ENCODE data around the gene MBP.

Gene MBP

DNA sequence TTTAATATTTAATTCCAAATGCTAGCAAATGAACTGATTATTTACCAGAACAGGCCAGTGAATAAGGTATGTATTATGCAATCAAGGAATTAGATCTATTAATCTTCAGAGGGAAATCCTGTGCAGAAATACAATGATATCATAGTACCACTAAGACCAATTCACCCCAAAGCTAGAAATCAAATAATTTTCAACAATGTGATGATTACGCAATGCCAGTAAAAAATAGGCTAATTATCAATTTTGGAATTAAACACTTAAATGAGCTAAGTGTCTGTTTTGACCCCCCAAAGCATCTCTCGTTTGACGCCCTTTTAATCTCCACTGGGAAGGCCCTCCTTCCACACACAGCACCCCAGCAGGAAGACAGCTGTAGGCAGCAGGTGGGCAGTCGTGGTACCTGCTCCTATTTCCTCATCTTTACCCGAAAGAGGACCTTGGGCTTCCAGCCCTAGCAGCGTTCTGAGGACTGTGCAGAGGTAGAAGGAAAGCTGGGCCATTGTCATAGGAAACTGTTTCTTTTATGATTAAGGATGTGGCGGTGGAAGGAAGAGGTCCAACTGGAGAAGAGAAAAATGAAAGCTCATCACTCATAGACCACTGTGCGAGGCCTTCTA, 84.7 kb downstream of the MBP start:
- Histone ChIP-seq H3K4me3 (ENCODE audit: low read length) (no peak overlapping the region), H3K36me3 (ENCODE audit: control insufficient read depth, insufficient read depth, low read length) (no peaks in the 10 kb centered on the region), H3K4me1 (ENCODE audit: control insufficient read depth, insufficient read depth, low read length) (peaks cover 6% of the 10 kb centered on the region)

GRCh38 chr18:77046994-77047393, 85.6 kb downstream of the MBP start:
- H3K9ac ChIP-seq (ENCODE audit: low read length) = no peak overlapping the region
- no peaks in the 10 kb centered on the region for H3K36me3 ChIP-seq (ENCODE audit: control insufficient read depth, insufficient read depth, low read length)
- no peaks in the 10 kb centered on the region for H3K4me1 ChIP-seq (ENCODE audit: control insufficient read depth, insufficient read depth, low read length)
- H3K4me3 ChIP-seq (ENCODE audit: low read length) = no peak overlapping the region
- H3K9me3 ChIP-seq (ENCODE audit: control insufficient read depth, low read length) = no peaks in the 10 kb centered on the region
- no peaks in the 10 kb centered on the region for H3K27me3 ChIP-seq (ENCODE audit: control insufficient read depth, insufficient read depth, low read length)

More for the DNA sequence above, 84.7 kb downstream of the MBP start:
- no peaks in the 10 kb centered on the region for H3K27me3 ChIP-seq (ENCODE audit: control insufficient read depth, insufficient read depth, low read length)
- no peaks in the 10 kb centered on the region for H3K9me3 ChIP-seq (ENCODE audit: control insufficient read depth, low read length)
- H3K9ac ChIP-seq (ENCODE audit: low read length) = no peak overlapping the region

DNA sequence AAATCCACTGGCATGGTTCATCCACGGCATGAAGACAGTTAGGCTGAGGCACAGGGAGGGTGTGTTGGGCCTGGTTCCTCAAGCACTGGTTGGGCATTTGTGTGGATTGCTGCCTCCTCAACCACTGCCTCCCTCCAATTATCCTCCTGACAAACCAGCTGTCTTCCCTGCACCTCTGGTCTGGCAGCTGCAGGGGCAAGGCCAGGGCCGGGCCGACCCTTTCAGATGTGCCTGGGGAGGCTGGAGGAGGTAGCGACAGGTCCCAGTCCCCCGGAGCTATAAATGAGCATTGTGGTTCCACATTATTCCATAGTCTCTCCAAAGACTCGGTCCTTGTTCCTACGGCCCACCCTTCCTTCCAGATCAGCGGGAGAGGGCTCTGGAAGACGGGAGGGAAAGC, 86.2 kb downstream of the MBP start:
- Histone ChIP-seq H3K9ac (ENCODE audit: low read length) (no peak overlapping the region), H3K27me3 (ENCODE audit: control insufficient read depth, insufficient read depth, low read length) (no peaks in the 10 kb centered on the region), H3K4me1 (ENCODE audit: control insufficient read depth, insufficient read depth, low read length) (no peaks in the 10 kb centered on the region), H3K9me3 (ENCODE audit: control insufficient read depth, low read length) (no peaks in the 10 kb centered on the region), H3K4me3 (ENCODE audit: low read length) (no peak overlapping the region), H3K36me3 (ENCODE audit: control insufficient read depth, insufficient read depth, low read length) (no peaks in the 10 kb centered on the region)

- Histone ChIP-seq H3K4me1 (ENCODE audit: control insufficient read depth, insufficient read depth, low read length) (no peaks in the 10 kb centered on the region), H3K9ac (ENCODE audit: low read length) (no peak overlapping the region), H3K9me3 (ENCODE audit: control insufficient read depth, low read length) (no peaks in the 10 kb centered on the region), H3K4me3 (ENCODE audit: low read length) (no peak overlapping the region), H3K27me3 (ENCODE audit: control insufficient read depth, insufficient read depth, low read length) (no peaks in the 10 kb centered on the region), H3K36me3 (ENCODE audit: control insufficient read depth, insufficient read depth, low read length) (no peaks in the 10 kb centered on the region)
These were observed 86.9 kb downstream of the MBP start for GRCh38 chr18:77045677-77046076.

DNA sequence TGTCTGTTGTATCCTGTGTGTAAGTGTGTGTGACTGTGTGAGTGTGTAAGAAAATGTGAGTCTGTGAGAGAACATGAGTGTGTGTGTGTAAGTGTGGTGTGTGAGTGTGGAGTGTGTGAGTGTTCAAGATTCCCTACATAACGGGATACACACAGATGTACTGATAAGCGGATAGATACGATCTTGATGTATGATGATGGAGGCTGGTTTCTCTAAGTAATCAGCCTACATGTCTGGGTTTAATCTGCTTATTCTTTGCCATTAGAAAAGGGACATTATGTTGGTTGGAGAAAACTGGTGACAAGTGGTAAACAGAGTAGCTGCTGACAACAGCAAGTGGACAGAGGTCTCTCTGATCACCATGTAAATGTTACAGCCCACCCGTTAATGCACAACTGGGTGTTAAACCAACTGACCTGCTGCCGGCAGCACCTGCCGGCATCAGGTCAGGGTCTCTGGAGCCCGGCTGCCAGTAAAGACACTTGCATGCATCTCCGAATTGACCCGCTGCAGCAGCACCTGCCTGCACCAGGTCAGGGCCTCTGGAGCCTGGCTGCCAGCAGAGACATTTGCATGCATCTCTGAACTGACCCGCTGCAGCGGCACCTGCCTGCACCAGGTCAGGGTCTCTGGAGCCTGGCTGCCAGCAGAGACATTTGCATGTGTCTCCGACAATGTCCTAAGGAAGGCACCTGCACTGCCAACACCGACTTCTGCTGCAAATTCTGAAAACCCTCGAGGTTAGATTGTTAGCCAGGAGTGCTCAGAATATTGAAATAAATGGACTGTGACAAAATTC, 87.5 kb downstream of the MBP start:
- no peak overlapping the region for H3K9ac ChIP-seq (ENCODE audit: low read length)
- H3K36me3 ChIP-seq (ENCODE audit: control insufficient read depth, insufficient read depth, low read length) = no peaks in the 10 kb centered on the region
- no peak overlapping the region for H3K4me3 ChIP-seq (ENCODE audit: low read length)
- no peaks in the 10 kb centered on the region for H3K9me3 ChIP-seq (ENCODE audit: control insufficient read depth, low read length)
- no peaks in the 10 kb centered on the region for H3K4me1 ChIP-seq (ENCODE audit: control insufficient read depth, insufficient read depth, low read length)
- H3K27me3 ChIP-seq (ENCODE audit: control insufficient read depth, insufficient read depth, low read length) = no peaks in the 10 kb centered on the region

DNA sequence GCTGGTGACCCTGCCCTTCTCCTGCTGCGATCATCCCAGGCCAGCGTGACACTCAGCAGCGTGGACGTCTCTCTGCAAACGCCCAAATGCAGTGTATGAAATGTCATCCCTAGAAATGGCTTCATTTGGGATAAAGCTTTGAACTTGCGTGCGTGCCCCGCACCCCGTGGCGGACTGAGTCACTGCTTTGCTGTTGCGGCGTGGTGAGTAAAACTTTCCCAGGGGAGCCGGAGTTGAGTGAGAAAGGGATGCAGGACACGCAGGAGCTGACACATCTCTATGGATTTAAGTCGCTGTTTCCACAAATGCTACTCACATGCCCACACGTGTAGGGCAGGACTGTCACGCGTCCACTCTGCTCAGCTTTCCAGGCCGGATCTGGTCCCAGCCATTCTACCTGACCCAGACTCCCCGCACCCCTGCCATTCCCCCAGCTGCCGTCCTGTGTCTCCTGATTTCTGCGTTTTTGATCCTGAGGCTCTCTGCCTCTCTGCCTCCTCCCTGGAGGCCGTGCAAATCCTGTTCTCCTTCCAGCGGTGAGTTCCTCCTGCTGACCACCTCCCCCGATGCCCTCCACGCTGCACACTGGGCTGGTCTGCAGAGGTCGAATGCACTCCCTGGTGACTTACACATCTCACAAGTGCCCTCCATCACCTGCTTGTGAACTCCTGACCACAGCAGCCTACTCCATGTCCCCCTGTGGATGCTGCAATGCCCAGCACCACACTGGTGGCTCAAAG, 88.9 kb downstream of the MBP start:
- Histone ChIP-seq H3K9ac (ENCODE audit: low read length) (no peak overlapping the region), H3K4me3 (ENCODE audit: low read length) (no peak overlapping the region), H3K36me3 (ENCODE audit: control insufficient read depth, insufficient read depth, low read length) (no peaks in the 10 kb centered on the region), H3K27me3 (ENCODE audit: control insufficient read depth, insufficient read depth, low read length) (no peaks in the 10 kb centered on the region), H3K9me3 (ENCODE audit: control insufficient read depth, low read length) (no peaks in the 10 kb centered on the region), H3K4me1 (ENCODE audit: control insufficient read depth, insufficient read depth, low read length) (no peaks in the 10 kb centered on the region)

- Histone ChIP-seq H3K4me1 (ENCODE audit: control insufficient read depth, insufficient read depth, low read length) (no peaks in the 10 kb centered on the region), H3K27me3 (ENCODE audit: control insufficient read depth, insufficient read depth, low read length) (no peaks in the 10 kb centered on the region), H3K9ac (ENCODE audit: low read length) (no peak overlapping the region), H3K9me3 (ENCODE audit: control insufficient read depth, low read length) (no peaks in the 10 kb centered on the region), H3K36me3 (ENCODE audit: control insufficient read depth, insufficient read depth, low read length) (no peaks in the 10 kb centered on the region), H3K4me3 (ENCODE audit: low read length) (no peak overlapping the region)
These were observed 90.0 kb downstream of the MBP start for GRCh38 chr18:77042583-77042982.

DNA sequence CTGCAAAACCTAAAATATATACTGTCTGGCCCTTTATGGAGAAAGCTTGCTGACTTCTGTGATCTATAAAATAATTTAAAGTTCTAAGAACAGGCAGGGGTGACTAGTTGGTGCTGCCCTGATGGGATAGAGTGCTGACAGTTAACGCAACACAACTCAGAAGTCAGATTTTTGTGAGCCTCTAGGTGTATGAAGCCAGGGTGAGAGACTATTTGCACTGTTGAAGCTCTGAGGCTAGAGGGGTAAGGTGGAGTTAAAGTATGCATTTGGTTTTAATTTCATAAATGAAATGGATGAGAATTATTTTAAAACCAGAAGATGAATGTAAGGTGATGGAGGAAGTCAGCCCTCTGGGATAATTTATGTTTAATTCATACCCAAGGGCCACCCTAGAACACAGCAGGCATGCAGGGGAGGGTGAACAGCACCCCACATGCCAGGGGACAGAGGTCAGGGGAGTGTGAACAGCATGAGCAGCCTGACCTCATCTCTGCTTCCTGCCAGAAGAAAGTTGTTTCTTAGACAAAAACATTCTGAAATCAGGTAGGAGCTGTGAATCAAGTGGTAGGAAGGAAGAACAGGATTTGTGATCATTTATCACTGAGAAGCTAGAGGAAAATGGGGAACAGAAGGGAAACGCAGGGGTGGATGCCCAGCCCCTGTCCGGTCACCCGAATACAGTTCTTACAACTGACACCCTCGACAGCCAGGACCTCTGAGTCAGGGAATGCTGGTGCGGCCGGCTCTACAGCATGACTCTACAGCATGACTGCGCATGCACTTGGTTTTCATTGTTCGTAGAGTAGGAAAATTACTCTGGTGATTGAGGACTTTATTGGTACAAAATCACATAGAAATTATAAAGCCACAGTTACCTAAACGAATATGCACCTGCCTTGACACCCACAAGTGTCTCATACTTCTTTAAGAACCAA, 93.1 kb downstream of the MBP start:
- Histone ChIP-seq H3K27me3 (ENCODE audit: control insufficient read depth, insufficient read depth, low read length) (no peaks in the 10 kb centered on the region), H3K9me3 (ENCODE audit: control insufficient read depth, low read length) (no peaks in the 10 kb centered on the region), H3K36me3 (ENCODE audit: control insufficient read depth, insufficient read depth, low read length) (no peaks in the 10 kb centered on the region), H3K4me3 (ENCODE audit: low read length) (no peak overlapping the region), H3K9ac (ENCODE audit: low read length) (no peak overlapping the region), H3K4me1 (ENCODE audit: control insufficient read depth, insufficient read depth, low read length) (no peaks in the 10 kb centered on the region)

DNA sequence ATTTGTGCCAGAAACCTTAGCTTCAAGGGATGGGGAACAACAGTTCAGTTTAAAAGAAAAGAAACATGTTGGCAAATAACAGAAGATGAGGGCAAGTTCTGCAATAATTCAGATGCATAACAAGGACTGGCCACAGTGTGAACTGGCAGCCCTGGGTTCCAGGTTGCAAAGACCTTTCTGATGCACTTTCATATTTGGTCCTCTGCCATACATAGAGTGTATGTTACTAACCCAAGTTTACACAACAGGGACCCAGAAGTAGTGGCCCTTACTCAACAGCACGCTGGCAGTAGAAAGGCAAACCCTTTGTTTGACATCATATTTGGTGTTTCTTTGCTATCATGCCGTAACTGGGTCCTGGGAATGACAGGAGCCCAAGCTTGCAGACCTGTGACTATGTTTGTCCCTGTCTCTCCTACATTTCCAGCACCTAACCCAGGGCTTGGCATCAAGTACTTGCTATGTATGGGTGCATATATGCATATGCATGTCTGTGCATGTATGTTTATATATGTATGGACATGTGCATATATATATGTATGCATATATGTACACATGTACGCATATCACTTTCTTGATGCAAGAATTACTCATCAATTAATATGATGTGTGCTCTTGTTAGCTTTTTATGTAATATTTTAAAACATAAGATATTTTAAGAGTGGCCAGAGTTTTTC, 94.3 kb downstream of the MBP start:
- no peak overlapping the region for H3K4me3 ChIP-seq (ENCODE audit: low read length)
- no peaks in the 10 kb centered on the region for H3K9me3 ChIP-seq (ENCODE audit: control insufficient read depth, low read length)
- H3K9ac ChIP-seq (ENCODE audit: low read length) = no peak overlapping the region

DNA sequence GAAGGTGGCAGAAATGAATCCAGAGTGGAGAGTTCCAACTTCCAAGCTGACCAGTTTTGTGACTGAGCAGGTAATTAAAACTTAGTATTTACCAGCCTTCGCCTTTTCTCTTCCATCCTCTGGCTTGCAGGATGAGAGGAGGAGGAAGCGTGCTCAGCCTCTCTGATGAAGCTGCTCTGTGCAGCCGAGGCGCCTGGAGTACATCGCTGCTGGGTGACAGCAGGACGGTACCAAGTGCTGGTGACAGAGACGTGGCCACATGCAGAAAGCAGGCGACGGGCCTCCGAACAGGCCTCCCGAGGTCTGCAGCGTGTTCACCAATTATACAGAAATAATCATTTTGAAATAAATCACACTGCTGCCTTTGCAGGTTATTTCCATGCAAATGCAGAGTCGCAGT, 95.0 kb downstream of the MBP start:
- Histone ChIP-seq H3K4me1 (ENCODE audit: control insufficient read depth, insufficient read depth, low read length) (no peaks in the 10 kb centered on the region), H3K4me3 (ENCODE audit: low read length) (no peak overlapping the region), H3K9ac (ENCODE audit: low read length) (no peak overlapping the region)

More for the DNA sequence above, 94.3 kb downstream of the MBP start:
- Histone ChIP-seq H3K27me3 (ENCODE audit: control insufficient read depth, insufficient read depth, low read length) (no peaks in the 10 kb centered on the region), H3K36me3 (ENCODE audit: control insufficient read depth, insufficient read depth, low read length) (no peaks in the 10 kb centered on the region), H3K4me1 (ENCODE audit: control insufficient read depth, insufficient read depth, low read length) (no peaks in the 10 kb centered on the region)

More for the DNA sequence above, 95.0 kb downstream of the MBP start:
- H3K36me3 ChIP-seq (ENCODE audit: control insufficient read depth, insufficient read depth, low read length) = no peaks in the 10 kb centered on the region
- H3K27me3 ChIP-seq (ENCODE audit: control insufficient read depth, insufficient read depth, low read length) = no peaks in the 10 kb centered on the region
- no peaks in the 10 kb centered on the region for H3K9me3 ChIP-seq (ENCODE audit: control insufficient read depth, low read length)

All from mucosa of stomach (tissue), 1 donor.